ENCODE measurements around the gene LHX5. TPM values are rescaled to one million over a fixed set of nuclear protein-coding genes. Genes with fewer than 3 reads are reported as not detected.

LHX5 gene
- polyA plus RNA-seq, 4 donors: not detected

GRCh38 chr12:113475451-113476175 lies 3.9 kb upstream of the LHX5 start:
- 4 to 11% (median 9%) methylated on average over 48 to 50 of the region's 50 CpGs for WGBS, 3 donors
- FAIRE-seq: no peak
- peaks cover 36 to 88% (median 66%) of the 10 kb centered on the region in 3 donors for H3K27me3 ChIP-seq (ENCODE audit: control insufficient read depth in 3 of 3, insufficient read depth in 3 of 3, low read length in 3 of 3)
- no peak for DNase-seq
- H3K4me1 ChIP-seq (ENCODE audit: control insufficient read depth in 3 of 3, insufficient read depth in 2 of 3, low read depth in 1 of 3, low read length in 2 of 3): no peaks in the 10 kb centered on the region
- no peak overlapping the region for H3K4me3 ChIP-seq (ENCODE audit: low read depth in 1 of 3, low read length in 3 of 3)
- no peaks in the 10 kb centered on the region for H3K36me3 ChIP-seq (ENCODE audit: control insufficient read depth in 3 of 3, insufficient read depth in 2 of 3, low read depth in 1 of 3, low read length in 3 of 3)
- peaks cover 0 to 7% of the 10 kb centered on the region in 2 donors for H3K9me3 ChIP-seq (ENCODE audit: control insufficient read depth in 2 of 2, insufficient read depth in 1 of 2, low read depth in 1 of 2, low read length in 1 of 2)
- H3K27ac ChIP-seq (ENCODE audit: low read depth in 1 of 3, low read length in 2 of 3): no peak overlapping the region

GRCh38 chr12:113474635-113475436 lies 3.2 kb upstream of the LHX5 start:
- H3K4me3 ChIP-seq (ENCODE audit: low read depth in 1 of 3, low read length in 3 of 3): no peak overlapping the region

GRCh38 chr12:113473942-113474341 lies 2.3 kb upstream of the LHX5 start:
- no peak overlapping the region for H3K4me3 ChIP-seq (ENCODE audit: low read depth in 1 of 3, low read length in 3 of 3)
- no peaks in the 10 kb centered on the region for H3K36me3 ChIP-seq (ENCODE audit: control insufficient read depth in 3 of 3, insufficient read depth in 2 of 3, low read depth in 1 of 3, low read length in 3 of 3)
- 2 to 6% (median 2%) methylated on average over 9 of the region's 9 CpGs for WGBS, 3 donors
- no peak overlapping the region for H3K27ac ChIP-seq (ENCODE audit: low read depth in 1 of 3, low read length in 2 of 3)
- no peaks in the 10 kb centered on the region for H3K9me3 ChIP-seq (ENCODE audit: control insufficient read depth in 2 of 2, insufficient read depth in 1 of 2, low read depth in 1 of 2, low read length in 1 of 2)
- H3K4me1 ChIP-seq (ENCODE audit: control insufficient read depth in 3 of 3, insufficient read depth in 2 of 3, low read depth in 1 of 3, low read length in 2 of 3): no peaks in the 10 kb centered on the region
- no peak for DNase-seq
- FAIRE-seq: no peak
- H3K27me3 ChIP-seq (ENCODE audit: control insufficient read depth in 3 of 3, insufficient read depth in 3 of 3, low read length in 3 of 3): peaks cover 35 to 89% (median 68%) of the 10 kb centered on the region in 3 donors

More at GRCh38 chr12:113474635-113475436, 3.2 kb upstream of the LHX5 start:
- no peaks in the 10 kb centered on the region for H3K36me3 ChIP-seq (ENCODE audit: control insufficient read depth in 3 of 3, insufficient read depth in 2 of 3, low read depth in 1 of 3, low read length in 3 of 3)
- no peaks in the 10 kb centered on the region for H3K4me1 ChIP-seq (ENCODE audit: control insufficient read depth in 3 of 3, insufficient read depth in 2 of 3, low read depth in 1 of 3, low read length in 2 of 3)
- peaks cover 0 to 5% of the 10 kb centered on the region in 2 donors for H3K9me3 ChIP-seq (ENCODE audit: control insufficient read depth in 2 of 2, insufficient read depth in 1 of 2, low read depth in 1 of 2, low read length in 1 of 2)
- H3K27me3 ChIP-seq (ENCODE audit: control insufficient read depth in 3 of 3, insufficient read depth in 3 of 3, low read length in 3 of 3): peaks cover 33 to 89% (median 68%) of the 10 kb centered on the region in 3 donors
- no peak overlapping the region for H3K27ac ChIP-seq (ENCODE audit: low read depth in 1 of 3, low read length in 2 of 3)
- 4 to 10% (median 5%) methylated on average over 19 of the region's 19 CpGs for WGBS, 3 donors
- no peak for FAIRE-seq
- no peak for DNase-seq

DNA sequence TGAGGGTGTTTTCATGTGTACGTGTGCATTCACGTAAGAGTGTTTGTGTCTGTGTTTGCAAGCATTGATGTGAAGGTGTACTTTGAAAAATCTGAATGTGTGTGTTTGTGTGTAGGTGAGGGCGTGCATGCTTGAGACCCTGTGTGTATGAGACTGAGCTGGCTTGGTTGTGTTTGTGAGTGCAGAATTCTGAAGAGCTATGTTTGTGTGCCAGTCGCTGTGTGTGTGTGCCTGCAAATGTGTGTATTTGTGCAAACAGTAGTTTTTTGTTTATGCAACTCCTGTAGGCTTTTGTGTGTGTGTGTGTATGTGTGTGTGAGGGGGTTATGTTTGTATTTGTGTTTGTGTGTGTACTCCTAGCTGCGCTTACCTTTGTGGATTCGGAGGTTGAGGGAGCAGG lies 1.7 kb upstream of the LHX5 start:
- H3K4me1 ChIP-seq (ENCODE audit: control insufficient read depth in 3 of 3, insufficient read depth in 2 of 3, low read depth in 1 of 3, low read length in 2 of 3): no peaks in the 10 kb centered on the region
- H3K9me3 ChIP-seq (ENCODE audit: control insufficient read depth in 2 of 2, insufficient read depth in 1 of 2, low read depth in 1 of 2, low read length in 1 of 2): no peaks in the 10 kb centered on the region
- DNase-seq (no peak), FAIRE-seq (no peak)
- H3K36me3 ChIP-seq (ENCODE audit: control insufficient read depth in 3 of 3, insufficient read depth in 2 of 3, low read depth in 1 of 3, low read length in 3 of 3): no peaks in the 10 kb centered on the region
- peaks cover 38 to 89% (median 70%) of the 10 kb centered on the region in 3 donors for H3K27me3 ChIP-seq (ENCODE audit: control insufficient read depth in 3 of 3, insufficient read depth in 3 of 3, low read length in 3 of 3)
- 14 to 25% (median 16%) methylated on average over 6 of the region's 6 CpGs for WGBS, 3 donors
- H3K4me3 ChIP-seq (ENCODE audit: low read depth in 1 of 3, low read length in 3 of 3): no peak overlapping the region
- no peak overlapping the region for H3K27ac ChIP-seq (ENCODE audit: low read depth in 1 of 3, low read length in 2 of 3)

GRCh38 chr12:113472191-113473121 lies 785 bp upstream of the LHX5 start:
- Histone ChIP-seq H3K9me3 (ENCODE audit: control insufficient read depth in 2 of 2, insufficient read depth in 1 of 2, low read depth in 1 of 2, low read length in 1 of 2) (no peaks in the 10 kb centered on the region), H3K4me3 (ENCODE audit: low read depth in 1 of 3, low read length in 3 of 3) (no peak overlapping the region), H3K27ac (ENCODE audit: low read depth in 1 of 3, low read length in 2 of 3) (no peak overlapping the region), H3K4me1 (ENCODE audit: control insufficient read depth in 3 of 3, insufficient read depth in 2 of 3, low read depth in 1 of 3, low read length in 2 of 3) (no peaks in the 10 kb centered on the region), H3K27me3 (ENCODE audit: control insufficient read depth in 3 of 3, insufficient read depth in 3 of 3, low read length in 3 of 3) (peaks cover 42 to 89% (median 70%) of the 10 kb centered on the region in 3 donors), H3K36me3 (ENCODE audit: control insufficient read depth in 3 of 3, insufficient read depth in 2 of 3, low read depth in 1 of 3, low read length in 3 of 3) (no peaks in the 10 kb centered on the region)
- FAIRE-seq (no peak), DNase-seq (no peak)
- 4 to 14% (median 7%) methylated on average over 49 to 51 of the region's 51 CpGs for WGBS, 3 donors

DNA sequence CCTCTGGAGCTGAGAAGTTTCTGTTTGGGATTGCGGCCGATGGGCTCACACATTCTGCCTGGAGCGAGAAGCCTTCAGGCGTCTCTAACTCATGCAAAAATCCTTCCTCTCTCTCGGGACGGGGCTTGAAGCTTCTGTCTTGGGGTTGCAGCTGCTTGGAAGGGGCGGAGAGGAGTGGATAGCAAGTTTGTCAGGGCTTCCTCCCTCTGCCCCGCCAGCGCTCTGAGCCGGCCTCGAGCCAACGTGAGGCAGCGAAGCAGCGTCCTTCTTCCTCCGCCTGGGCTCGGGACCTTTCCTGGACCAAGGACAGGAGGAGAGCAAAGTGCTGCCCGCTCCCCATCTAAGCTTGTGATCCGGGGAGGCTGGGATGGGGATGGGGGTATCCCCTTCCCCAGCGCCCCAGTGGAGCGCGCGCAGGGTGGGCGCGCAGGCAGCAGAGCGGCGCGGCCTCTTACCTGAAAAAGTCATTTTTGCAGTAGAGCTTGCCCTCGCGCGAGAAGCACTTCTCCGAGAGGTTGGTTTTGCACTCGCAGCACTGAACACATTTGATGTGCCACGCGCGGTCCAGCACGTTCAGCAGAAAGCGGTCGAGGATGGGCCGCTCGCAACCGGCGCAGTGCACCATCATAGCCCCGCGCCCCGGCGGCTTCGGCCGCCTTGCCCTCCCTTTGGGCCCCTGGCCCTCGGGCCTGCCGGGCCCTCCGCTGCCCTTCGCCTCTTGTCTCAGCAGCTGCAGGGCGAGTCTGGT lies 626 bp downstream of the LHX5 start:
- Histone ChIP-seq H3K9me3 (ENCODE audit: control insufficient read depth in 2 of 2, insufficient read depth in 1 of 2, low read depth in 1 of 2, low read length in 1 of 2) (no peaks in the 10 kb centered on the region), H3K4me1 (ENCODE audit: control insufficient read depth in 3 of 3, insufficient read depth in 2 of 3, low read depth in 1 of 3, low read length in 2 of 3) (no peaks in the 10 kb centered on the region), H3K27ac (ENCODE audit: low read depth in 1 of 3, low read length in 2 of 3) (no peak overlapping the region), H3K27me3 (ENCODE audit: control insufficient read depth in 3 of 3, insufficient read depth in 3 of 3, low read length in 3 of 3) (peaks cover 45 to 96% (median 74%) of the 10 kb centered on the region in 3 donors), H3K36me3 (ENCODE audit: control insufficient read depth in 3 of 3, insufficient read depth in 2 of 3, low read depth in 1 of 3, low read length in 3 of 3) (no peaks in the 10 kb centered on the region), H3K4me3 (ENCODE audit: low read depth in 1 of 3, low read length in 3 of 3) (no peak overlapping the region)
- FAIRE-seq: no peak
- 3 to 13% (median 11%) methylated on average over 48 to 53 of the region's 53 CpGs for WGBS, 3 donors
- DNase-seq: no peak

DNA sequence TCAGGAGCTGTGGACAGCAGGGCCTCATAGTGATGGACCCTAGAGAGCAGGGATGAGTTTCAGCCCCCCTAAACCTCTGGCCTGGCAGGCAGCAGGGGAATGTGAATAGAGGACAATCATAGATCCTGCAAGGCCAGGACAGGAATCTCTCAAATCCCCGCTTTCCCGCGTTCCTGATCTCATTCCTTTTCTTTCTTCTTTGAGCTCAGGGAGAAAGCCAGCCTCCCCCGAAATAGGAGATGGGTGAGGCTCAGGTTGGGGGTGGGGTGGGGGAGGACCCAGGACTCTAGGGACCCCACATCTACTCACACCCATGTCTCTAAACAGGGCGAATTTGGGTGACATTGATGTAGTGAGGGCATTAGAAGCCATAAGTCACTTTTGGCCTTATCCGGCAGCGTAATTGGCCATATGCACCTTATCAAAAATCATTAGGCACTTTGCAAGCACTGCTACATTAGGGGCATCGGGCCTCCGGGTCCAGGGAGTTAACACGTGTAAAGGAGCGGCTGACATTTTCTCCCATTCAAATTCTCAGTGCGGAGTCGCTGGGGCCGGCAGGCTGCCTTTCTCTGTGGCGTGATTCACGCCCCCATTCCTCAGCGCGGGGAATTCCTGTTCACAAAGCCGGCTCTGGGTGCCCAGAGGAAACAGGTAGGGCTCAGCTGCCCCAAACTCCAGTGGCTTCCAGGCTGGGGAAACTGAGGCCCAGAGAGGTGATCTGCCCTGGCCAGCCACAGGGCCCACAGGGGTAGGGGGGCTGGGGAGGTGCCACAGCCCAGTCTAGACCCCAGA lies 1.5 kb downstream of the LHX5 start:
- no peaks in the 10 kb centered on the region for H3K36me3 ChIP-seq (ENCODE audit: control insufficient read depth in 3 of 3, insufficient read depth in 2 of 3, low read depth in 1 of 3, low read length in 3 of 3)
- H3K9me3 ChIP-seq (ENCODE audit: control insufficient read depth in 2 of 2, insufficient read depth in 1 of 2, low read depth in 1 of 2, low read length in 1 of 2): no peaks in the 10 kb centered on the region
- 4 to 11% (median 10%) methylated on average over 19 of the region's 19 CpGs for WGBS, 3 donors
- no peak overlapping the region for H3K4me3 ChIP-seq (ENCODE audit: low read depth in 1 of 3, low read length in 3 of 3)
- H3K4me1 ChIP-seq (ENCODE audit: control insufficient read depth in 3 of 3, insufficient read depth in 2 of 3, low read depth in 1 of 3, low read length in 2 of 3): no peaks in the 10 kb centered on the region
- no peak overlapping the region for H3K27ac ChIP-seq (ENCODE audit: low read depth in 1 of 3, low read length in 2 of 3)
- no peak for FAIRE-seq
- no peak for DNase-seq
- H3K27me3 ChIP-seq (ENCODE audit: control insufficient read depth in 3 of 3, insufficient read depth in 3 of 3, low read length in 3 of 3): peaks cover 43 to 97% (median 77%) of the 10 kb centered on the region in 3 donors

Measured in small intestine (tissue), 7 donors.